CD4-positive, alpha-beta T cell treated with Interleukin-6 for 4 hours (primary cell): ENCODE measurements around the gene KIF1A.
"Not testable (repeated sequence)": the region's sequence is repeated elsewhere in the genome, so short reads cannot be mapped to it uniquely, and the experiment has no call there.

Experiments
- DNase-seq: peaks from one replicate; pipeline ENCODE4 v3.0.0-alpha.2; 2020; ENCODE audit warnings: mixed read lengths

The KIF1A gene

DNA sequence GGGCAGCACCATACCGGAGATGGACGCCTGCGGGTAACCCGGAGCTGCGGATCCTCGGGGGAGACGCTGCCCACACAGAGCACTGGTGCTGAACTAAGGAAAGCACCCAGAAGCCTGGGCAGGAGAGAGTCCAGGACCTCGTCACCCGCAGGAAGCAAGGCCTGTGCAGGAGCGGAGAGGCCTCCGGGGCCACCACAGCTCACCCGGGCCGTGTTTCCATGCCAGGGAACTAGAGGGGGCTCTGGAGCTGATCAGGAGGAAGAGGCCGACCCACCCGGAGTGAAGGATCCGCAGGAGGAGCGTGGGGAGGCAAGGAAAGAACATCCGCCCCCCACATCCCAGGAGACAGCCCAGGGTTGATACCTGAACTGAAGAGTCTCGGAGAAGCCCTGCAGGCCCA lies 141.1 kb downstream of the KIF1A start:
- not testable (repeated sequence) for DNase-seq

DNA sequence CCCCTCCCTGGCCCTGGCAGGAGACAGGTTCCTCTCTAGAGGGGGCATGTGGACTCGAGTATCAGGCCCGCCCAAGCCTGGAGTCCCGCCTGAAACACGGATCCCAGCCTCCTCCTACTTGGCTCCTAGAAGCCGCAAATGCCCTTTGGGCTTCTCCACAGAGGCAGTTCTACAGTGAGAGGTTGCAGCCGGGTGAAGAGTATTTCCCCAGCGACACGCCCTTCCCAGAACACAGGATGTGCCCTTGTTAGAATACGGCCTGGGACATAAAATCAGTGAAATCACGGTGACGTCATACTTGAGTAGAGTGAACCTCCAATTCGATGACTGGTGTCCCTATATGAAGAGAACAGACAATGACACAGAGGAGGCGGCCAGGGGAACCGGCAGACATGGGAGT lies 142.0 kb downstream of the KIF1A start:
- DNase-seq = not testable (repeated sequence)

DNA sequence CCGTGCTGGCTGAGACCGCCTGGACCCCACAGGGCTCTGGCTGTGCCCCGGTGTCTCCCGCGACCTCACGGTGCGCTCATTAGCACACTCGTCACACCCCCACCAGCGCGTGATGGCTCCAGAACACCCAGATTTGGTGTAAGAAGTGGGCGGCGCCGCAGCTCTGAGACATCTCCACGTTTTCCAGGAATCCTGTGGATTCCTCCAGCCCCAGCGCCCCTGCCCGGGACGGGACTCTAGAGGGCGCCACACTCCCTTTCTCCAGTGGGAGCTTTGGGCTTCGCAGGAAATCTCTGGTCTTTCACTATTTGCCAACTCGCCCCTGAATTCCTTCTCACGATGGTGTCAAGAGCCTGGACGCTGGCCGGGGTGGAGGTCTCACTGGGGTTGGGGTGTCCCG lies 144.7 kb downstream of the KIF1A start:
- DNase-seq = not testable (repeated sequence)

DNA sequence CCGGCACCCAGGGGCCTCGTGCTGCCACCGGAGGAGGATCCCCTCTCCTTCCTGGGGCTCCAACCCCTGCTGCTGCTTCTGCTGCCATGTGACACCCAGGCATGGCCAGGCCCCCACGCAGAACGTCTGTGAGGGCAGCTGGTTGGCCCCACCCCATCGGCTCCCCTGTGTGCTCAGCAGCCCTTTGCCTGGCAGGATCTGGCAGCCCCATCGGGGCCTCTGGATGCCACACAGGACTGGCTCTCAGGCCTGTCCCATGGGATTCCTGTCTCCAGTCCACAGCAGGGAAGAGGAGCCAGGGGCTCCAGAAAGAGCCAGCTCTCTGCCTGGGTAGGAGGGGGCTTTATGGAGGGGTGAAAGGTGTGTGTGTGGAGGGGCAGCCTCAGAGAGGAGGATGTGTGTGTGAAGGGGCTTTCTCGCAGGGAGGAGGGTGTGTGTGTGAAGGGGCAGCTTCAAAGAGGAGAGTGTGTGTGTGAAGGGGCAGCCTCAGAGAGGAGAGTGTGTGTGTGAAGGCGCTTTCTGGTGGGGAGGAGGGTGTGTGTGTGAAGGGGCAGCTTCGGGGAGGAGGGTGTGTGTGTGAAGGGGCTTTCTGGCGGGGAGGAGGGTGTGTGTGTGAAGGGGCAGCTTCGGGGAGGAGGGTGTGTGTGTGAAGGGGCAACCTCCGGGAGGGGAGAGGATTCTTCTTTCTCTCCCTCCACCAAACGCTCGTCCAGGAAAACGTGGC lies 145.4 kb downstream of the KIF1A start:
- DNase-seq = not testable (repeated sequence)

DNA sequence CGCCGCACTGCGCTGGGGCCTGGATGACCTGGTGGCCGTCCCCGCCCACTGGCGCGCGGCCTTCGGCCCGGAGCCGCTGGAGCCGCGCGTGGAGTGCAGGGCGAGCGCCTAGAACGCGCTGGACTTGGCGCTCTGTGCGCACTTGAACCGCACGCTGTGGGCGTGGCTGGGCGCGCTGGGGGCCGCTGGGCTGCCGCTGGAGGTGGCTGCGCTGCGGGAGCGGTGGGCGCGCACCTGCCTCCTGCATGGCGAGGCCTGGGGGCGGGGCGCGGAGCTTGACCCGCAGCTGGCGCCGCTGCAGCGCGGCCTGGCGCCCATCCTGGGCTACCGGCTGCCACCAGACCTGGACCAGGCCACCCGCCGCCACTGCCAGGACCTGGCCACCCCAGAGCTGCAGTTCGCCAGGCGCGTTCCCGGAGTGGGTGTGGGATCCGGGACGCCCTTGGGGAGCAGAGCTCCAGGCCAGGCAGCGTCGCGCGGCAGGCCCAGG lies 147.3 kb downstream of the KIF1A start:
- no peak for DNase-seq

DNA sequence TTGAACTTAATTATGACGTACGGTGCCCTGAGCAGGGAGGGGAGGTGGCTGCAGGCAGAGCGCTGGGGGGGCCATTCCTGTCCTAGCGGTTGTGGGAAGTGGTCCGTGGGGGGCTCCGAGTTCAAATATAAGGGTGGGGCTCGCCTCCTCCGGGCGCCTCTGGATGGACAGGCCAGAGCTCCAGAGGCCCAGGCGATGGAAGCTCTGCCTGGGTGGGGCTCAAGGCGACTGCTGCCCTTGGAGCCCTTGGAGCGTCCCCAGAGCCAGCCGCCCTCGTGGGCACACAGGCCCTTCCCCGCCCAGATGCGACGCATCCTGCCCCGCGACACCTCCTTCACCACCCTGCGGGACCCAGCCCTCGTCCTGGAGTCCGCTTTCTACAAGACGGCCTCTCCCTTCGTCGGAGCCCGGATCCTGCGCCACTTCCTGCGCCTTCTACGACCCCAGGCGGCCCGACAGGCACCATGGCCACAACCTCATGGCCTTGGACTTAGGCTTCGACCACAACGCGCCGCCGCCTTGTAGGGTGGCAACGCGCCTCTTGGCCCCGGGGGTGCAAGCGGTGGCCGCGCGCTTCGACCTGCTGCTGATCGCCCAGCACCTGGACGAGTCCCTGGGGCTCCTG lies 147.8 kb downstream of the KIF1A start:
- no peak for DNase-seq

DNA sequence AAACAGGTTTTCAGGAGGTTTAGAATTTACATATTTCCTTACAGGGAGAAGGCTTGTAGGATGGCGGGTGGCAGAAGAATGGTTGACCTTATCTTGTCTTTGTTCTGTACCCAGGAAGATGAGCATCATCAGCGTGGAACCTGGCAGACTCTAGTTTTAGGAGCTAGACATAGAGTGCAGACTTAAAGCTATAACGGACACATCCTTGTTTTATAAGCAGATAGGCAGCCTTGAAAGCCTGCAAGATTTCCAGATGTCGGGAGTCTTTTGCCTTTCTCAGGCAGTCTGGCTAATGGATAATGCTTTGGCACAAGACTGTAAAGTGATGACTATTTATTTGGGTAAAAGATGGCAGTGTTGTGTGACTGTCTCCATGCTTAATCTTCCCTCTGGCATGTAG lies 149.1 kb downstream of the KIF1A start:
- no peak for DNase-seq

DNA sequence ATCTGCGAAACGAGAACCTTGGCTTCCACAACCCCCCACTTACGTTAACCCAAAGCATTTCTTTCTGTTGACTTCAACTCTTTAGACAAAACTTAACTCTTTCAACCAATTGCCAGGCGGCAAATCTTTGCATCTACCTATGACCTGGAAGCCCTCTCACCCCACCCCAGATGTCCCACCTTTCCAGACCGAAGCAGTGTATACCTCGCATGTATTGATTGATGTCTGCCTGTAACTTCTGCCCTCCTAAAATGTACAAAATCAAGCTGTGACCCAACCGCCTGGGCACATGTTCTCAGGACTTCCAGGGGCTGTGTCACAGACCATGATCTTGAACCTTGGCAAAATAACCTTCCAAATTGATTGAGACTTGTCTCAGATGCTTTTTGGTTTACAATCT lies 149.6 kb downstream of the KIF1A start:
- no peak for DNase-seq

DNA sequence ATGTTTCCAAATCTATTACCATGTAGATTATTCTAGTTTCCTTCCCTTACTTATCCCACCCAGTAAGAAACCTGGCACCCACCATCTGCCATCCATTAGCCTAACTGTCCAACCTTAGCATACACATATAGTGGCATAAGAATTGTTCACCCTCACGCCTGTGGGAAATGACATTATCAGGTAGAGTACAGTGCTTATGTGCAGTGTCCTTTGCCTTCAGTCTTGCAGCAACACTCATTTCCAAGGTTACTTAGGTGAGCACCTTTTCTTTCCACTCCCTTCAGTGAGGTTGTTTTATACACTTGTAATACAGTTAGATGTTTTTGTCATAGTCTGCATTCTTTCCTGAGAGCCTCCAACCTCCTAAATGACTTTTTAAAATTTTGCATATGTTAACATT lies 155.4 kb downstream of the KIF1A start:
- DNase-seq = no peak
